GM12878 (cell line): ENCODE data around the gene SLC23A1. TPM values are rescaled to one million over a fixed set of nuclear protein-coding genes. Genes with fewer than 3 reads are reported as not detected.

Source experiments
- CHD2 ChIP-seq: IDR thresholded peaks from 2 replicates; pipeline ENCODE4 v1.6.1; 2011; ENCODE audit warnings: low read depth, low read length, improper control_type of control experiment, borderline replicate concordance
- GATAD2B ChIP-seq: fragments of 450-650 bp; conservative IDR thresholded peaks from 2 replicates; pipeline ENCODE4 v1.6.1; 2017; ENCODE audit warnings: low read depth, mild to moderate bottlenecking, moderate library complexity
- IKZF1 ChIP-seq: fragments of 450-650 bp; conservative IDR thresholded peaks from 2 replicates; pipeline ENCODE4 v1.6.1; 2017; ENCODE audit warnings: antibody characterized with exemption, mild to moderate bottlenecking
- IKZF2 ChIP-seq, 2 experiments: fragments of 450-650 bp; IDR thresholded peaks; 2 replicates each; pipeline ENCODE4 v1.6.1; 2017; ENCODE audit warnings: mild to moderate bottlenecking in 2 of 2, moderate library complexity in 2 of 2
- MEF2B ChIP-seq: fragments of 450-650 bp; IDR thresholded peaks from 2 replicates; pipeline ENCODE4 v1.6.1; 2018; ENCODE audit warnings: mild to moderate bottlenecking, moderate library complexity; ENCODE audit not compliant: partially characterized antibody, poor library complexity, severe bottlenecking
- MTA2 ChIP-seq: fragments of 450-650 bp; IDR thresholded peaks from 2 replicates; pipeline ENCODE4 v1.6.1; 2016; ENCODE audit warnings: low read depth, mild to moderate bottlenecking, moderate library complexity
- MYB ChIP-seq: fragments of 150-350 bp; IDR thresholded peaks from 2 replicates; pipeline ENCODE4 v1.6.1; 2014; ENCODE audit warnings: mild to moderate bottlenecking, low read depth, low read length, borderline replicate concordance
- NRF1 ChIP-seq: conservative IDR thresholded peaks from 2 replicates; pipeline ENCODE4 v1.6.1; 2011; ENCODE audit warnings: mild to moderate bottlenecking, low read depth, low read length, improper control_type of control experiment
- SREBF1 ChIP-seq: IDR thresholded peaks from 2 replicates; pipeline ENCODE4 v1.6.1; 2012; ENCODE audit warnings: mild to moderate bottlenecking, low read length
- ZNF384 ChIP-seq: IDR thresholded peaks from 2 replicates; pipeline ENCODE4 v1.6.1; 2012; ENCODE audit warnings: low read depth, mild to moderate bottlenecking, low read length, improper control_type of control experiment, borderline replicate concordance
- ZNF687 ChIP-seq: fragments of 450-650 bp; IDR thresholded peaks from 2 replicates; pipeline ENCODE4 v1.6.1; 2017; ENCODE audit warnings: mild to moderate bottlenecking, moderate library complexity
- polyA plus RNA-seq, 11 experiments: library from polyadenylated mRNA; depleted of rRNA in 4 of 11; unstranded in 6 of 11; stranded (reverse) in 5 of 11; fragments of >200 nt; fragmentation: Nextera tagmentation in 4 of 11; fragmentation: Illumina TruSeq in 1 of 11; extraction: Ambion mirVana in 4 of 11; extraction: Trizol in 1 of 11; gene quantifications; 1 replicate in 1 of 11; 2 replicates in 10 of 11; pipeline versions ENCODE4 v1.2.1 to v1.2.3, GENCODE V29; 2011 to 2016; ENCODE audit warnings: inconsistent platforms in 2 of 11, missing spikeins in 2 of 11, low read depth in 1 of 11
- total RNA-seq, 4 experiments: library from RNA; depleted of rRNA in 3 of 4; stranded (reverse); fragments of >200 nt in 3 of 4; fragmentation: Illumina TruSeq in 1 of 4; extraction: Trizol in 1 of 4; gene quantifications; 2 replicates each; pipeline versions ENCODE4 v1.2.1 to v1.2.3, GENCODE V29; 2013 to 2021

SLC23A1 gene
- total and polyA plus RNA-seq, 10 of the 15 experiments (the other 5 are each of a cell fraction or from before 2014, with no cell fraction given) = 0.35 to 4.7 (median 1.6) TPM

- TF ChIP-seq ZNF687 (no peak; the same call in none of the 2 replicates), MYB (peak; percentile 86), CHD2 (peak; percentile 88), IKZF2 (IDR thresholded peaks at IDR 0.05) (peak; percentile 75 to 77; a peak in 3 of 4 replicates), ZNF384 (no peak), GATAD2B (peak; percentile 60; the same call in 1 of the 2 replicates), NRF1 (no peak), IKZF1 (peak; percentile 72), MTA2 (peak; percentile 32; the same call in 1 of the 2 replicates), MEF2B (peak; percentile 93), SREBF1 (no peak)
These were observed 5.2 kb upstream of the SLC23A1 start (continued) for GRCh38 chr5:139388198-139388821.
